ENCODE results near the gene JPH4.
"Not testable (repeated sequence)": the region's sequence is repeated elsewhere in the genome, so short reads cannot be mapped to it uniquely, and the experiment has no call there.

Gene JPH4

DNA sequence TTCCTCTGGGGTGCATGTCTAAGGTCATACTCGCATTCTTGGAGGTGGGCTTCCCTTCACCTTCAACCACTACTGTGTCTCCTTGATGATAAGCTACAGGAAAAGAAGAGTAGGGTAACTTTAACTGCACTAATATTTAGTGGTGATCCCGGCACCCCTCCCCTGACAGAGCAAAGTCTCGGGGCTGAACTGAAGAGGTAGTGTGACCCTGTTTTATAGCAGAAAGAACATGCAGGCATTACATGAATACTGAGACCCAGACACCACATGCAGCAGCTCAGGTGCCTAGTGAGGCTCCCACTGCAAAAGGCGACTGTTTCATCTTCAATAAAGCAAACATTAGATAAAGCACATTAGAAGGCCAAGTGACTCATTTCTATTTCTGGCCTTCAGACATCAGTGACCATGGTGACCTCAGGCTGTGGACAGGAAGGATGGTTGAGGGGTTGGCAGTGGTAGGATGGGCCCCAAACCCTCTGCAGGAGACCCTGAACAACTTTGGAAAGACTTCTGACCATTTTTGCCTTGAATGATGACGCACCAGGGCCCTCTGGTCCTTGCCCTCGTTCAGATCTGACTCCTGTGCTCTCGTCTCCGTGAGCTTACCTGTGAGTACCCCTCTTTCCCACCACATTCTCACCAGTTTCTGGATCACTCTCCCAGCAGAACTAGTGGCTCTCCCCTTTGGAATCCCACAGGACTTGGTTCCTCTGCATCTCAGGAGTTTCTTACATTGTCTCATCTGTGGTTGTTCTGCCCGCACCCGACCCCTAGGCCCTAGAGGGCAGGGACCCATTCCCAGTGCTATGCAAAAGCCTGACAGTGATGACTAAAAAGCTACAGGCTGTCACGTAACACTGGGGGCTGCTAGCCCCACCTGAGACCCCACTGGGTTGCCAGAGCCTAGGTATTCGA, 23.8 kb upstream of the JPH4 start:
- POLR2A ChIA-PET (ENCODE audit: low non-redundant PET) = no interaction called here
- H3K27ac ChIP-seq = no peak overlapping the region
- DNase-seq (ENCODE audit: low spot score) = no peak
- TF ChIP-seq, protein P1, sequence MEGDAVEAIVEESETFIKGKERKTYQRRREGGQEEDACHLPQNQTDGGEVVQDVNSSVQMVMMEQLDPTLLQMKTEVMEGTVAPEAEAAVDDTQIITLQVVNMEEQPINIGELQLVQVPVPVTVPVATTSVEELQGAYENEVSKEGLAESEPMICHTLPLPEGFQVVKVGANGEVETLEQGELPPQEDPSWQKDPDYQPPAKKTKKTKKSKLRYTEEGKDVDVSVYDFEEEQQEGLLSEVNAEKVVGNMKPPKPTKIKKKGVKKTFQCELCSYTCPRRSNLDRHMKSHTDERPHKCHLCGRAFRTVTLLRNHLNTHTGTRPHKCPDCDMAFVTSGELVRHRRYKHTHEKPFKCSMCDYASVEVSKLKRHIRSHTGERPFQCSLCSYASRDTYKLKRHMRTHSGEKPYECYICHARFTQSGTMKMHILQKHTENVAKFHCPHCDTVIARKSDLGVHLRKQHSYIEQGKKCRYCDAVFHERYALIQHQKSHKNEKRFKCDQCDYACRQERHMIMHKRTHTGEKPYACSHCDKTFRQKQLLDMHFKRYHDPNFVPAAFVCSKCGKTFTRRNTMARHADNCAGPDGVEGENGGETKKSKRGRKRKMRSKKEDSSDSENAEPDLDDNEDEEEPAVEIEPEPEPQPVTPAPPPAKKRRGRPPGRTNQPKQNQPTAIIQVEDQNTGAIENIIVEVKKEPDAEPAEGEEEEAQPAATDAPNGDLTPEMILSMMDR (conservative IDR thresholded peaks at IDR 0.05; ENCODE audit: low read depth) = no peak
- CTCF ChIA-PET = interaction anchor here (0.9 kb wide), 1 partner anchor 14 kb away, joined by 6 read pairs; no protein-coding TSS in a partner anchor

DNA sequence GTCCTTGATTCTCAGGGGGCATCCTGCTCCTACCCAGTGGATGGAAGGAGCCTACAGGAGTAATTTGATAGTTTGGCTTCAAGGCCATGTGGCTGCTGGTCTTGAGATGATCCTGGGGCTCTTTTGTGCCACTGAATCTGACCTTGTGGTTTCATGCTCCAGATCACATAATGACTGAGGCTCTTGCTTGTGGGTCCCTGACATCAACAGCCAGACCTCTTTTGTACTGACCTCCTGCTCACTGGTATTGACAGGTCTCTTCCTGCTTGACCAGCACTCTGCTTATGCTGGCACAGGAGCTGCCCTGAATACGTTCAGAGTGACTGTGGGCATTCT, 23.2 kb upstream of the JPH4 start:
- no peak overlapping the region for H3K27ac ChIP-seq
- TF ChIP-seq, protein P1 (conservative IDR thresholded peaks at IDR 0.05; ENCODE audit: low read depth) = no peak
- ChIA-PET POLR2A (ENCODE audit: low non-redundant PET) (no interaction called here), CTCF (interaction anchor here (0.7 kb wide), 1 partner anchor 739 kb away, joined by 3 read pairs; no protein-coding TSS in a partner anchor)
- no peak for DNase-seq (ENCODE audit: low spot score)

DNA sequence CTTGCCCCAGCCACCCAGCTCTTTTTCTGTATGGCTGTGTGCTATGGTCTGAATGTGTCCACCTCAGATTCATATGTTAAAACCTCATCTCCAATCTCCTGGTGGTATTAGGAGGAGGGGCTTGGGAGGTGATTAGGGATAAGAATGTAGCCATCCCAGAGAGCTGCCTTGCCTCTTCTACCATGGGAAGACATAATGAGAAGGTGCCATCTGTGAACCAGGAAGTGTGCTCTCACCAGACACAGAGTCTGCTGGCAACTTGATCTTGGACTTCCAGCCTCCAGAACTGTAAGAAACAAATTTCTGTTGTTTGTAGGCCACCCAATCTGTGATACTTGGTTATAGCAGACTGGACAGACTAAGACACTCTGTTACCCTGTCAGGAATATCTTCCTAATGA, 22.8 kb upstream of the JPH4 start:
- H3K27ac ChIP-seq = no peak overlapping the region
- ChIA-PET POLR2A (ENCODE audit: low non-redundant PET) (no interaction called here), CTCF (interaction anchor here (0.7 kb wide), 1 partner anchor 740 kb away, joined by 3 read pairs; no protein-coding TSS in a partner anchor)
- DNase-seq (ENCODE audit: low spot score) = no peak
- TF ChIP-seq, protein P1 (conservative IDR thresholded peaks at IDR 0.05; ENCODE audit: low read depth) = no peak

DNA sequence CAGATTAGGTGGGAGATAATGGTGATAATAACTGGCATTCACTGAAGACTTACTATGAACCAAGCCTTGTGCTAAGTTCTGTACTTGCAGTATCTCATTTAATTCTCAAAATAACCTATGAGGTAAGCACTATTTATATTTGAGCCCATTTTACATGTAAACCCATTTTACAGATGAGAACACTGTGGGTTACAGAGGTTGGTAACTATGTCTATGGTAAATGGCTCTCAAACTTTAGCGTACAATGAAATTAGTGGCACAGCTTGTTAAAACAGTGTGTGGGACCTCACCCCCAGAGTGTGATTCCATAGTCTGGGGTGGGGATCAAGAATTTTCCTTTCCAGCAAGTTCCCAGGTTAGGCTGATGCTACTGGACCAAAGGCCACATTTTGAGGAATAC, 22.2 kb upstream of the JPH4 start:
- no peak overlapping the region for H3K27ac ChIP-seq
- TF ChIP-seq, protein P1 (conservative IDR thresholded peaks at IDR 0.05; ENCODE audit: low read depth) = no peak
- ChIA-PET POLR2A (ENCODE audit: low non-redundant PET) (no interaction called here), CTCF (no interaction called here)
- no peak for DNase-seq (ENCODE audit: low spot score)

DNA sequence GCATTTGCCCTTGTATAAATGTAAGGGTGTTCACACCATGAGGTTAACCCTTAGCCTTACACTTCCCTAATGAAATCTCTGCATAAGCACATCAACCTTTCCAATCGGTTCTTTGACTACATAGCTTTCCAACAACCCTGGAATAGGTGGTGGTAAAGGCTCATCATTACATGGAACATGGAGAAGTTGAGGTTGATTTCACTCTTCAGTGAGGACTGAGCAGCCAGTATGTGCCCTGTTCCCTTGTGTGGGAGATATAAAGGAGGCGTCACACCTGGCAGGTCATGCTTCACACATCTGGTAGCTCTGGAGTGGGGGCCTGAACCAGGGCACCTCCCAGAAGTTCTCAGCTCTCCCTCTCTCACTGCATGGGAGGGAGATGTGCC, 21.7 kb upstream of the JPH4 start:
- no peak overlapping the region for H3K27ac ChIP-seq
- no peak for DNase-seq (ENCODE audit: low spot score)
- CTCF ChIA-PET = no interaction called here
- POLR2A ChIA-PET (ENCODE audit: low non-redundant PET) = no interaction called here
- TF ChIP-seq, protein P1 (conservative IDR thresholded peaks at IDR 0.05; ENCODE audit: low read depth) = no peak

DNA sequence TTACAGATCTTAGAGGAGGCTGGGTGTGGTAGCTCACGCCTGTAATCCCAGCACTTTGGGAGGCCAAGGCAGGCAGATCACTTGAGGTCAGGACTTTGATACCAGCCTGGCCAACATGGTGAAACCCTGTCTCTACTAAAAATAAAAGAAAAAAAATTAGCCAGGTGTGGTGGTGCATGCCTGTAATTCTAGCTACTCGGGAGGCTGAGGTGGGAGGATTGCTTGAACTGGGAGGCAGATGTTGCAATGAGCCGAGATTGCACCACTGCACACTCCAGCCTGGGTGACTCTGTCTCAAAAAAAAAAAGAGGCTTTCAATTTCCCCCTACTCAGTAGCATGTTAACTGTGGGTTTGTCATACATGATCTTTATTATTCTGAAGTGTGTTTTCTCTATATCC, 15.6 kb upstream of the JPH4 start:
- POLR2A ChIA-PET (ENCODE audit: low non-redundant PET); H3K27ac ChIP-seq; DNase-seq (ENCODE audit: low spot score): not testable (repeated sequence)
- CTCF ChIA-PET = interaction anchor here (0.7 to 0.8 kb wide), 2 partner anchors 273 to 294 kb away, joined by 3 read pairs; no protein-coding TSS in a partner anchor

DNA sequence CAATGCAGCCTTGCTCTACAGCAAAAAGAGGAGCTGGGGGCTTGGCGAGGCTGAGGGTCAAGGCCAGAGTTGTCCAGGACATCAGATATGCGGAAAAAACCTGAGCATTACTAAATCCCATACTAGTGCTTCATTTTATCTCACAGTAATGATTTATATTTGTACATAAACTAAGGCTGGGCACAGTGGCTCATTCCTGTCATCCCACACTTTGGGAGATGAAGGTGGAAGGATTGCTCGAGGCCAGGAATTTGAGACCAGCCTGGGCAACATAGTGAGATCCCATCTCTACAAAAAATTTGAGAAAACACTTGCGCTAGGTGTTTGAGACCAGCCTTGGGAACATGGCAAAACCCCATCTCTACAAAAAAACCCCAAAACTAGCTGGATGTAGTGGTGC, 11.6 kb upstream of the JPH4 start:
- no peak for DNase-seq (ENCODE audit: low spot score)
- CTCF ChIA-PET = interaction anchor here (0.8 to 1.3 kb wide), 2 partner anchors 55 to 274 kb away, joined by 3 read pairs; no protein-coding TSS in a partner anchor
- POLR2A ChIA-PET (ENCODE audit: low non-redundant PET) = no interaction called here
- no peak overlapping the region for H3K27ac ChIP-seq
- TF ChIP-seq, protein P1 (conservative IDR thresholded peaks at IDR 0.05; ENCODE audit: low read depth) = no peak

Data from RWPE1 (cell line).